GM18907 (cell line): ENCODE results near the gene MAT1A.

Source experiments
- ATAC-seq: cut with Tn5 transposase; IDR thresholded peaks from one replicate; pipeline ENCODE4 v1.9.1; 2021; ENCODE audit warnings: mild to moderate bottlenecking, moderate library complexity; ENCODE audit not compliant: unreplicated experiment

Gene MAT1A

DNA sequence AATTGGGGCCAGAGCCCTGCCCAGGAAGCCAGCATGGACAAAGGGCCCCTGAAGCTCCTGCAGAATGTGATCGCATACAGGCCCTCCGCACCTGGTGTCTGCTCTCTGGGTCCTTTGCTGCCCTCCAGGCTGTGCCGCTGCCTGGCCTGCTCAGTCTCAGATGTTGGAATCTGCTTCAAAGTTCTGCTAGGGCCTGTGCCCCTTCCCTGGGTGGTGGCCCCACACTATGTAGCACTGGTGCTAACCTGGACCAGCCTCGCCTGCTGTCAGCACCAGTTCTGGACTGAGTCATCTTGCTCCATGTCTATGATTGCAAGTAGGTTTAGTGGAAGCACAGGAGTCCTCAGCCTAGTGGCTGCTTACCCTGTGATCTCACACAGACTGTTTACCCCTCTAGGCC is 6.3 kb downstream of the MAT1A start:
- no peak for ATAC-seq

GRCh38 chr10:80281784-80282765 is 7.4 kb downstream of the MAT1A start:
- ATAC-seq = no peak

DNA sequence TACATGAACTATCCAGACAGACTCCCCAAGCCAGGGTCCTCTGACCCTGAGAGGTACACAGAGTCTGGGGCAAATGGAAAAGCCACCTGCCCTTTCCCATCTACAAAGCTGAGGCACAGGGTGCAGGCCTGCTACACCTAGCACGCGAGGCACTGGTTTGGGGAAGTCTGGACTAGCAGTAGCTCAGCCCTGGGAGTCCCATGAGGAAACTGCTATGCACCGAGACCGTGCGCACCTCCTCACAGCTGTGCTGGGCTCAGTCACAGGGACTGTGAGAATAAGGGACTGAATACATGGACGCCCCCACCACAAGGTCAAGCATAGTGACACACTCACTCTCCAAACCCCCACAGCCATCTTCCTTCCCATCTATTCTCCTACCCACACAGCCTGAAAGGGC is 8.2 kb downstream of the MAT1A start:
- peak; percentile 55 for ATAC-seq

DNA sequence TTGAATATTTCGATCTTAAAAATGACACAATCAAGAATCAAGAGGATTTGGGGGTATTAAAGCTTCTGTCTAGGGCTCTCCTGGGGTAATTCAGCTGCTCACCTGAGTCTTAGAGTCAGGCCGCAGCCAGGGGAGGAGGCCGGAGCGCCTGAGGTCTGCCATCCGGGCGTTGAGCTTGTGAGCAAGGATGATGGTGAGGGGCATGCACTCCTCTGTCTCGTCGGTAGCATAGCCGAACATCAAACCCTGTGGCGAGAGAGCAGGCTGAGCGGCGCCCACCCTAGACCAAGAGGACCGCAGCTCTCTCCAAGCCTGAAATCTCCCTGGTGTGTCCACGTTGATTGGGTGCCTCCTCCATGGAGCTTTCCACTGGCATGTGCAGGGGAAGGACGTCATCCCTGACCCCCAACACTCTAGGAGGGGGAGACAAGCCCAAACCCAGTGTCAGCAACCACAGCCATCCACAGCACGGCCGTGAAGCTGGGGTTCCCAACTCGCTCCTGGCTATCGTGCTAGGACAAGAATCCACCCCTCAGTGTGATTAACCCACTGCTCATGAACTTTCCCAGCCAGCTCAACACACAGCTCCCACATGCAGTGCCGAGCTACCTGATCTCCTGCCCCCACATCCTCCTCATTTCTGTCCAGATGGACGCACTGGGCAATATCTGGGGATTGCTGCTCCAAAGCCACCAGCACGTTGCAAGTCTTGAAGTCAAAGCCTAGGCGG is 9.2 kb downstream of the MAT1A start:
- ATAC-seq = no peak

DNA sequence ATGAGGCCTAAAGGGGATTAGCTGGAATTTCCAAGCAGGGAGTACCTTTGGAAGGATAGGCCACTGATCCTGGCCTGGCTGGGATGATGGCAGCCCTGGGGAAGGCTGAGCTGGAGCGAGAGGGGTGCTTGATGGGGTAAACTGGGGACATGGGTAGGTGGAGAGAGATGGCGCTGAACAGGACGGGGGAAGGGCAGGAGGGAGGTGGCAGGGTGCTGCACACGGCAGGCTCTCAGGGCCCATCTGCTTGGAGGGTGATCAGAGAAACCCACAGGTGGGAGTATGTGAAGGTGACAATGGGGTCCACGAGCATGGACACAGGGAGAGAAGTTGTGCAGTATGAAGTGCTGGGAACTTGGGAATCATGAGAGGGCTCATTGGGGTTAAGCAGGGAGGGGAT is 10.3 kb downstream of the MAT1A start:
- ATAC-seq = no peak

GRCh38 chr10:80278480-80278879 is 11.0 kb downstream of the MAT1A start:
- no peak for ATAC-seq

GRCh38 chr10:80277567-80278250 is 11.7 kb downstream of the MAT1A start:
- no peak for ATAC-seq

GRCh38 chr10:80277016-80277415 is 12.4 kb downstream of the MAT1A start:
- no peak for ATAC-seq

DNA sequence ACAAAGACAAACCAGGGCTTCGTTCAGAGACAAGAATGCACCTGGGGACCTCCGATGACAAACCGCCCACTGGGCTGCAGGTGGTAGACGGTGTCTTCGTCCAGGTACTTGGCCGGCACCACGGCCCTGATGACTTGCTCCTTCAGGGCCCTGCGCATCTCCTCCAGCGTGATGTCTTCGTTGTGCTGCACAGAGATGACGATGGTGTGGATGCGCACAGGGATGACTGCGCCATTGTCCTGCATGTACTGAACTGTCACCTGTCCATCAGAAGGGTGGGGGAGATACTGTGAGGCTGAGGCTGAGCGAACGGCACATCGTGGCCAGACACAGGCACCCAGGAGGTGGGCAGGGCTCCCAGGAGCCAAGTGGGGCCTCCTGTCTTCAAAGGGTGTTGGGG is 13.1 kb downstream of the MAT1A start:
- ATAC-seq = no peak

- no peak for ATAC-seq
Observed at GRCh38 chr10:80275756-80276155, 13.7 kb downstream of the MAT1A start.

DNA sequence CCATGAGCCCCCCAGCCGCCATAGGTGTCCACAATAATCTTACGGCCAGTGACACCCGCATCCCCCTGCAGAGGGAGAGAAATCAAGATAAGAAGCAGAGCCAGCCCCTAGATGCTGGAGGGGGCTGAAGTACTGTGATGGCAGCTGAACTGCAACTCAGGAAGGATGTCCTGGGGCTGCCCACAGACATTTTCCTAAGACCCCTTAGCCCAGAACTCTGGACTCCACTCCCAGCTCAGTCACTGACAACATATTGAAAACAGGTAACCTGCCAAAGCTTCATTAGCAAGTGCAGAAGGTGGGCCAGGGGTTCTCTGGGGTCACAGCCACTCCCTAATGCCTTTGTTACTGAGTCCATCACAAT is 14.3 kb downstream of the MAT1A start:
- no peak for ATAC-seq

DNA sequence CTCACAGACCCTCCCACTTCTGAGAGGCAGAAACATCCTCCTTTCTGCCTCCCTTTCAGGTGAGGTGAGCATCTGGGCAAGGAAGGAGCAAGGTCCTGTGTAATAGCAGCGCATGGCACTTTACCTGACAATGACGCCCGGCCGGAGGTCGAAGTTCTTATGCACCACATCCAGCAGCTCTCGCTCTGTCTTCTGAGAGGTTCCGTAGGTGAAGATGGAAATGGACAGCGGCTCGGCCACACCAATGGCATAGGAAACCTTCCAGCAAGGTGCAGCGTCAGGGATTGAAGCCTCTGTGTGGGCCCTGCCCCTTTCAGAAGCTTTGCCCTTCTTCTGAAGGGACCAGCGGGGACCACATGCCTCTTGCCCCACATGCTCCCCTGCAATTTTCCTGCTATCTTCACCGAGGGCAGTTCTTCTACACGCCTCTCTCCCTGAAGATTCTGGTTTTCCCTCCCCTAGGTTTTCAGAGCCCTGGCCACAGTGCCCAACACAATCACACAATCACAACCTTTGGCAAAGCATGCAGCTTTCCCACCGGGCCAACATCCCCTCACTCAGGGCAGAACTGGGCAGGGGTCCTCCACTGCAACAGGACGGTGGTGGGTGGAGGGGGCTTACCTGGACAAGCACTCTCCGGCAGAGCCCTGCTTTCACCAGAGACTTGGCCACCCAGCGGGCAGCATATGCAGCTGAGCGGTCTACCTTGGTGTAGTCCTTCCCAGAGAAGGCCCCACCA is 14.9 kb downstream of the MAT1A start:
- no peak for ATAC-seq

- no peak for ATAC-seq
Observed at GRCh38 chr10:80273523-80274170, 15.8 kb downstream of the MAT1A start.

GRCh38 chr10:80272793-80273522 is 16.5 kb downstream of the MAT1A start:
- ATAC-seq = no peak

- ATAC-seq = no peak
Observed at GRCh38 chr10:80271416-80271815, 18.0 kb downstream of the MAT1A start.

GRCh38 chr10:80270887-80271286 is 18.6 kb downstream of the MAT1A start:
- no peak for ATAC-seq

DNA sequence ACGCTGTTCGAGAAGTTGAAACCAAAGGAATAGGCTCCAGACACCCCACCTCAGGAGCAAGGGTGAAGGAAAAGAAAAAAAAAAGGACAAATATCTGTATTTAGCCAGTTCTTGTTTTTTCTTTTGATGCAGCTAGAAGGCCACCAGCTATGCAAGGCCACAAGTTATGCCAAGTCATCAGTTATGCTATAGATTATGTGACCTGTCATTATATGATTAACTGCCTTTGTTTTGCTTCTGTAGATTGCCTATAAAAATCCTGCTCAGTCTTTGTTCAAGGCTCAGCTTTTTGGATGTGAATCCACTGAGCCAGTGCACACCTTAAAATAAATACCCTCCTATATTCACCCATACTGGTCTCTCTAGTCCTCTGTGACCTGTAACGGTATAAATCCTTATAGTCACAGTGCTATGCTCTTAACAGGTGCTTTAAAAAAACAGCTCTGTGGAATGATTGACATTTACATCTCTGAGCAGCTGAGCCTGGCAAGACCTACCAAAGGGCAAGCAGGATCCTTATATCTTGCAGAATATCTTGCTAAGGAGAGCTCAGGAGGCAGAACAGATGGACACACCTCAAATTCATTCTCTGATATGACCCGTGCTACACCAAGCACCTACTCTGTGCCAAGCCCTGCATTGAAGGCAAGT is 20.4 kb downstream of the MAT1A start:
- no peak for ATAC-seq

- no peak for ATAC-seq
Observed at GRCh38 chr10:80268266-80268665, 21.2 kb downstream of the MAT1A start.

GRCh38 chr10:80266513-80266863 is 23.0 kb downstream of the MAT1A start:
- no peak for ATAC-seq
